ENCODE measurements around the gene ITPRIP.

The ITPRIP gene

GRCh38 chr10:104306897-104307296, 31.4 kb downstream of the ITPRIP start:
- no peak for ATAC-seq
- TF ChIP-seq, protein P1, sequence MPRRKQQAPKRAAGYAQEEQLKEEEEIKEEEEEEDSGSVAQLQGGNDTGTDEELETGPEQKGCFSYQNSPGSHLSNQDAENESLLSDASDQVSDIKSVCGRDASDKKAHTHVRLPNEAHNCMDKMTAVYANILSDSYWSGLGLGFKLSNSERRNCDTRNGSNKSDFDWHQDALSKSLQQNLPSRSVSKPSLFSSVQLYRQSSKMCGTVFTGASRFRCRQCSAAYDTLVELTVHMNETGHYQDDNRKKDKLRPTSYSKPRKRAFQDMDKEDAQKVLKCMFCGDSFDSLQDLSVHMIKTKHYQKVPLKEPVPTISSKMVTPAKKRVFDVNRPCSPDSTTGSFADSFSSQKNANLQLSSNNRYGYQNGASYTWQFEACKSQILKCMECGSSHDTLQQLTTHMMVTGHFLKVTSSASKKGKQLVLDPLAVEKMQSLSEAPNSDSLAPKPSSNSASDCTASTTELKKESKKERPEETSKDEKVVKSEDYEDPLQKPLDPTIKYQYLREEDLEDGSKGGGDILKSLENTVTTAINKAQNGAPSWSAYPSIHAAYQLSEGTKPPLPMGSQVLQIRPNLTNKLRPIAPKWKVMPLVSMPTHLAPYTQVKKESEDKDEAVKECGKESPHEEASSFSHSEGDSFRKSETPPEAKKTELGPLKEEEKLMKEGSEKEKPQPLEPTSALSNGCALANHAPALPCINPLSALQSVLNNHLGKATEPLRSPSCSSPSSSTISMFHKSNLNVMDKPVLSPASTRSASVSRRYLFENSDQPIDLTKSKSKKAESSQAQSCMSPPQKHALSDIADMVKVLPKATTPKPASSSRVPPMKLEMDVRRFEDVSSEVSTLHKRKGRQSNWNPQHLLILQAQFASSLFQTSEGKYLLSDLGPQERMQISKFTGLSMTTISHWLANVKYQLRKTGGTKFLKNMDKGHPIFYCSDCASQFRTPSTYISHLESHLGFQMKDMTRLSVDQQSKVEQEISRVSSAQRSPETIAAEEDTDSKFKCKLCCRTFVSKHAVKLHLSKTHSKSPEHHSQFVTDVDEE (CRISPR knock-in tag; IDR thresholded peaks at IDR 0.05), result no peak
- no peak for TF ChIP-seq ZNF70 (CRISPR knock-in tag; IDR thresholded peaks at IDR 0.05)
- TF ChIP-seq ZFP30 (CRISPR knock-in tag; IDR thresholded peaks at IDR 0.05), result no peak
- no peak for TF ChIP-seq OSR1 (CRISPR knock-in tag; IDR thresholded peaks at IDR 0.05)
- TF ChIP-seq RARB (CRISPR knock-in tag; IDR thresholded peaks at IDR 0.05), result no peak
- TF ChIP-seq PATZ1 (CRISPR knock-in tag; IDR thresholded peaks at IDR 0.05; ENCODE audit: borderline replicate concordance), result no peak
- TF ChIP-seq, protein P2, sequence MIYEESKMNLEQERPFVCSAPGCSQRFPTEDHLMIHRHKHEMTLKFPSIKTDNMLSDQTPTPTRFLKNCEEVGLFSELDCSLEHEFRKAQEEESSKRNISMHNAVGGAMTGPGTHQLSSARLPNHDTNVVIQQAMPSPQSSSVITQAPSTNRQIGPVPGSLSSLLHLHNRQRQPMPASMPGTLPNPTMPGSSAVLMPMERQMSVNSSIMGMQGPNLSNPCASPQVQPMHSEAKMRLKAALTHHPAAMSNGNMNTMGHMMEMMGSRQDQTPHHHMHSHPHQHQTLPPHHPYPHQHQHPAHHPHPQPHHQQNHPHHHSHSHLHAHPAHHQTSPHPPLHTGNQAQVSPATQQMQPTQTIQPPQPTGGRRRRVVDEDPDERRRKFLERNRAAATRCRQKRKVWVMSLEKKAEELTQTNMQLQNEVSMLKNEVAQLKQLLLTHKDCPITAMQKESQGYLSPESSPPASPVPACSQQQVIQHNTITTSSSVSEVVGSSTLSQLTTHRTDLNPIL (CRISPR knock-in tag; IDR thresholded peaks at IDR 0.05; ENCODE audit: low read depth), result no peak
- TF ChIP-seq TCF4 (CRISPR knock-in tag; IDR thresholded peaks at IDR 0.05; ENCODE audit: borderline replicate concordance), result no peak
- no peak for TF ChIP-seq ZC3H10 (CRISPR knock-in tag; IDR thresholded peaks at IDR 0.05)
- TF ChIP-seq BACH2 (CRISPR knock-in tag; IDR thresholded peaks at IDR 0.05; ENCODE audit: borderline replicate concordance), result no peak
- TF ChIP-seq ESRRG (CRISPR knock-in tag; IDR thresholded peaks at IDR 0.05), result no peak
- TF ChIP-seq ISL1 (CRISPR knock-in tag; IDR thresholded peaks at IDR 0.05), result no peak
- no peak for TF ChIP-seq GLIS3 (CRISPR knock-in tag; IDR thresholded peaks at IDR 0.05)
- TF ChIP-seq PPARA (CRISPR knock-in tag; IDR thresholded peaks at IDR 0.05; ENCODE audit: borderline replicate concordance), result no peak
- TF ChIP-seq ZFP3 (CRISPR knock-in tag; IDR thresholded peaks at IDR 0.05), result no peak
- TF ChIP-seq TOX (CRISPR knock-in tag; IDR thresholded peaks at IDR 0.05; ENCODE audit: borderline replicate concordance), result no peak

DNA sequence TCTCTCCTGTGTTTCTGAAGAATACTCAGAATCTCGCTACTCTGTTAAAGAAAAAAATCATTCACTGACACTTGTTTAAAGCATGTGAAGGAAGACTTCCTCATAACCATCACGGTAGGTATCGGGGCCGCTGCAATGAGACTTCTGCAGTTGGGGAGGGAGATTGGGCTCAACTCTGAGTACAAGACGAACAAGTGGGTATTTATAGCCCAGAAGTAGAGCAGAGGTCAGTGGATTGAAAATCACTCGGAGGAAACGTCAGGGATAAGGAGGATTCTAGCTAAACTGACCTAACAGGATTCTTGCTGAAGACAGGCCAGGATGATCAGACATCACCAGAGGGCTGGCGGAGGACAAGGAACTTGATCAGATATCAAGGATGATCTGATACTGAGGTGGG, 33.3 kb downstream of the ITPRIP start:
- TF ChIP-seq, protein P3, sequence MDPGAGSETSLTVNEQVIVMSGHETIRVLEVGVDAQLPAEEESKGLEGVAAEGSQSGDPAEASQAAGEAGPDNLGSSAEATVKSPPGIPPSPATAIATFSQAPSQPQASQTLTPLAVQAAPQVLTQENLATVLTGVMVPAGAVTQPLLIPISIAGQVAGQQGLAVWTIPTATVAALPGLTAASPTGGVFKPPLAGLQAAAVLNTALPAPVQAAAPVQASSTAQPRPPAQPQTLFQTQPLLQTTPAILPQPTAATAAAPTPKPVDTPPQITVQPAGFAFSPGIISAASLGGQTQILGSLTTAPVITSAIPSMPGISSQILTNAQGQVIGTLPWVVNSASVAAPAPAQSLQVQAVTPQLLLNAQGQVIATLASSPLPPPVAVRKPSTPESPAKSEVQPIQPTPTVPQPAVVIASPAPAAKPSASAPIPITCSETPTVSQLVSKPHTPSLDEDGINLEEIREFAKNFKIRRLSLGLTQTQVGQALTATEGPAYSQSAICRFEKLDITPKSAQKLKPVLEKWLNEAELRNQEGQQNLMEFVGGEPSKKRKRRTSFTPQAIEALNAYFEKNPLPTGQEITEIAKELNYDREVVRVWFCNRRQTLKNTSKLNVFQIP (CRISPR knock-in tag; IDR thresholded peaks at IDR 0.05; ENCODE audit: borderline replicate concordance, low read depth), result no peak
- TF ChIP-seq ISL1 (CRISPR knock-in tag; IDR thresholded peaks at IDR 0.05) (no peak), ZNF565 (CRISPR knock-in tag; conservative IDR thresholded peaks at IDR 0.05; ENCODE audit: low read depth) (no peak), ZFP3 (CRISPR knock-in tag; IDR thresholded peaks at IDR 0.05) (no peak), PATZ1 (CRISPR knock-in tag; IDR thresholded peaks at IDR 0.05; ENCODE audit: borderline replicate concordance) (no peak), ZNF8 (CRISPR knock-in tag; IDR thresholded peaks at IDR 0.05) (no peak), SNAI2 (CRISPR knock-in tag; IDR thresholded peaks at IDR 0.05) (no peak), CSDC2 (CRISPR knock-in tag; IDR thresholded peaks at IDR 0.05) (no peak), ZNF70 (CRISPR knock-in tag; IDR thresholded peaks at IDR 0.05) (no peak), RARB (CRISPR knock-in tag; IDR thresholded peaks at IDR 0.05) (no peak), OSR1 (CRISPR knock-in tag; IDR thresholded peaks at IDR 0.05) (no peak), TCF4 (CRISPR knock-in tag; IDR thresholded peaks at IDR 0.05; ENCODE audit: borderline replicate concordance) (no peak), PPARA (CRISPR knock-in tag; IDR thresholded peaks at IDR 0.05; ENCODE audit: borderline replicate concordance) (no peak), BACH2 (CRISPR knock-in tag; IDR thresholded peaks at IDR 0.05; ENCODE audit: borderline replicate concordance) (no peak), TOX (CRISPR knock-in tag; IDR thresholded peaks at IDR 0.05; ENCODE audit: borderline replicate concordance) (no peak), ZFP30 (CRISPR knock-in tag; IDR thresholded peaks at IDR 0.05) (no peak)
- TF ChIP-seq, protein P2 (CRISPR knock-in tag; IDR thresholded peaks at IDR 0.05; ENCODE audit: low read depth), result no peak
- ATAC-seq, result no peak
